K562 (cell line): ENCODE data around the gene KCNK10. TPM values are rescaled to one million over a fixed set of nuclear protein-coding genes. Genes with fewer than 3 reads are reported as not detected.

ENCODE experiments used
- ATAC-seq: fragments of 200-7000 bp; cut with Tn5 transposase; 3 replicates; pipeline ENCODE4 v1.9.1; 2020; ENCODE audit warnings: moderate library complexity
- BruUV-seq: library from RNA; stranded (reverse); fragments of 400-500 nt; replicated peaks from 2 replicates; lab custom pipeline; 2021; lab: Mats Ljungman, UMichigan
- CTCF ChIA-PET: fragments of 300-600 bp; formaldehyde crosslinking; extraction: SDS; loops from one replicate; lab custom pipeline; 2021; ENCODE audit warnings: low intra/inter-chr PET ratio; lab: Yijun Ruan, JAX
- POLR2A ChIA-PET: fragments of 300-600, 350-650 bp; sonication (Branson Sonifier 250); formaldehyde crosslinking; extraction: SDS; loops from one replicate; lab custom pipeline; 2021; ENCODE audit warnings: antibody characterized with exemption, inconsistent platforms; lab: Yijun Ruan, JAX
- DNase-seq, 4 experiments: peaks; one replicate each; pipeline versions ENCODE4 v3.0.0 to v3.0.0-alpha.2; 2011 to 2018; ENCODE audit warnings: low spot score in 3 of 4, mixed read lengths in 3 of 4; ENCODE audit errors: extremely low read depth in 1 of 4
- FAIRE-seq: peaks from 2 replicates; lab custom pipeline; 2011; peaks lifted over from hg19 to GRCh38; lab: Jason Lieb, UNC
- H2AFZ ChIP-seq: 2 replicates; pipeline ENCODE4 v1.6.0; 2011; ENCODE audit warnings: low read depth, low read length, control low read depth, inconsistent platforms
- H3K27ac ChIP-seq: fragments of 200-600 bp; 3 replicates; pipeline ENCODE4 v1.8.0; 2011; ENCODE audit warnings: low read depth, mild to moderate bottlenecking, control low read depth, inconsistent platforms, low read length, moderate library complexity, mixed read lengths; ENCODE audit errors: extremely low read depth
- H3K27me3 ChIP-seq, 2 experiments: fragments of 300-600 bp in 1 of 2; 2 replicates in 1 of 2; 3 replicates in 1 of 2; pipeline versions ENCODE4 v1.6.0 to v1.8.0; 2011; ENCODE audit warnings: inconsistent platforms in 2 of 2, low read length in 2 of 2, mild to moderate bottlenecking in 1 of 2, mixed read lengths in 1 of 2, moderate library complexity in 1 of 2; ENCODE audit not compliant: control insufficient read depth in 2 of 2, insufficient read depth in 2 of 2
- H3K36me3 ChIP-seq: fragments of 300-600 bp; 3 replicates; pipeline ENCODE4 v1.8.0; 2011; ENCODE audit warnings: mild to moderate bottlenecking, low read length, inconsistent platforms; ENCODE audit not compliant: control insufficient read depth, insufficient read depth
- H3K4me1 ChIP-seq, 2 experiments: fragments of 200-600 bp in 1 of 2; replicated peaks in 1 of 2; 2 replicates in 1 of 2; 3 replicates in 1 of 2; pipeline versions ENCODE4 v1.5.1 to v1.8.0; 2011; ENCODE audit warnings: inconsistent platforms in 2 of 2, low read length in 2 of 2, mild to moderate bottlenecking in 1 of 2, mixed read lengths in 1 of 2, moderate library complexity in 1 of 2; ENCODE audit not compliant: control insufficient read depth in 2 of 2, insufficient read depth in 2 of 2
- H3K4me2 ChIP-seq: 2 replicates; pipeline ENCODE4 v1.6.1; 2011; ENCODE audit warnings: low read length, control low read depth, inconsistent platforms, mixed read lengths; ENCODE audit not compliant: insufficient read depth
- H3K4me3 ChIP-seq: fragments of 200-600 bp; sonication (generic), shearing (Covaris generic); 2 replicates; pipeline ENCODE4 v1.5.1; 2016; ENCODE audit warnings: control low read depth, inconsistent platforms
- H3K79me2 ChIP-seq: fragments of 200-600 bp; 3 replicates; pipeline ENCODE4 v1.8.0; 2011; ENCODE audit warnings: low read length, inconsistent platforms; ENCODE audit not compliant: control insufficient read depth, insufficient read depth
- H3K9ac ChIP-seq, 2 experiments: 2 replicates each; pipeline versions ENCODE4 v1.6.0 to v1.6.1; 2011; ENCODE audit warnings: low read depth in 2 of 2, low read length in 2 of 2, control low read depth in 1 of 2, inconsistent platforms in 1 of 2, mild to moderate bottlenecking in 1 of 2, mixed read lengths in 1 of 2; ENCODE audit not compliant: insufficient read depth in 1 of 2
- H3K9me1 ChIP-seq: one replicate; pipeline ENCODE4 v1.6.0; 2011; ENCODE audit warnings: inconsistent platforms, mild to moderate bottlenecking, low read length, moderate library complexity; ENCODE audit not compliant: control insufficient read depth, insufficient read depth
- H3K9me3 ChIP-seq: replicated peaks from 2 replicates; pipeline ENCODE4 v1.5.1; 2011; ENCODE audit warnings: low read depth, low read length, inconsistent platforms; ENCODE audit not compliant: control insufficient read depth, insufficient read depth
- H4K20me1 ChIP-seq: replicated peaks from 2 replicates; pipeline ENCODE4 v1.6.1; 2011; ENCODE audit warnings: low read length, inconsistent platforms, mixed read lengths; ENCODE audit not compliant: control insufficient read depth, insufficient read depth
- ESRRB ChIP-seq: fragments of 250-450 bp; sonication (Bioruptor Pico); IDR thresholded peaks from 2 replicates; pipeline ENCODE4 v1.5.0; 2020; ENCODE audit warnings: mild to moderate bottlenecking, moderate library complexity, borderline replicate concordance
- HDAC8 ChIP-seq: fragments of 450-650 bp; IDR thresholded peaks from 2 replicates; pipeline ENCODE4 v1.6.1; 2016; ENCODE audit warnings: mild to moderate bottlenecking, missing genetic modification characterization, moderate library complexity, missing compliant biosample characterization
- KAT2B ChIP-seq: IDR thresholded peaks from one replicate; pipeline ENCODE4 v1.6.1; 2012; ENCODE audit warnings: low read depth, mild to moderate bottlenecking, control low read depth, inconsistent platforms, low read length, moderate library complexity
- MITF ChIP-seq: IDR thresholded peaks from 2 replicates; pipeline ENCODE4 v1.6.1; 2014; ENCODE audit warnings: antibody characterized with exemption
- NFIX ChIP-seq: fragments of 250-450 bp; sonication (Bioruptor Pico); IDR thresholded peaks from 2 replicates; pipeline ENCODE4 v1.4.0; 2020; ENCODE audit warnings: low read depth, mild to moderate bottlenecking, moderate library complexity
- RBFOX2 ChIP-seq: fragments of 200-400 bp; formaldehyde crosslinking; IDR thresholded peaks from 2 replicates; pipeline ENCODE4 v1.6.1; 2017; ENCODE audit warnings: low read depth, mild to moderate bottlenecking, low read length, moderate library complexity
- SRSF9 ChIP-seq: fragments of 200-400 bp; formaldehyde crosslinking; IDR thresholded peaks from 2 replicates; pipeline ENCODE4 v1.6.1; 2017; ENCODE audit warnings: low read depth, low read length, borderline replicate concordance
- YBX1 ChIP-seq: fragments of 450-650 bp; IDR thresholded peaks from 2 replicates; pipeline ENCODE4 v1.7.1; 2016; ENCODE audit warnings: mild to moderate bottlenecking
- ZBTB5 ChIP-seq: fragments of 450-650 bp; IDR thresholded peaks from 2 replicates; pipeline ENCODE4 v1.6.1; 2017; ENCODE audit warnings: antibody characterized with exemption
- WGBS: fragments of 100-300 bp; shearing (Covaris generic); methylation state at CpG from one replicate; pipeline ENCODE4 v1.1.6; 2016; ENCODE audit warnings: low coverage, mixed read lengths; ENCODE audit not compliant: insufficient coverage; ENCODE audit errors: missing lambda C conversion rate; 5-methylcytosine and 5-hydroxymethylcytosine counted together
- in situ Hi-C: fragments of 300-500 bp; cut with MboI; formaldehyde crosslinking; loops from 4 replicates; pipeline ENCODE4 v1.15.0; 2018; ENCODE audit warnings: inconsistent platforms, mixed read lengths
- intact Hi-C: fragments of 100-400 bp; cut with micrococcal nuclease; formaldehyde crosslinking; loops from 2 replicates; pipeline ENCODE4 v1.14.2; 2022
- polyA plus RNA-seq, 8 experiments: library from polyadenylated mRNA; depleted of rRNA in 4 of 8; stranded (reverse) in 5 of 8; unstranded in 3 of 8; fragments of >200 nt; fragmentation: Nextera tagmentation in 2 of 8; fragmentation: Illumina TruSeq in 1 of 8; extraction: Ambion mirVana in 2 of 8; extraction: Trizol in 1 of 8; gene quantifications; 2 replicates each; pipeline versions ENCODE4 v1.2.1 to v1.2.3, GENCODE V29; 2011 to 2014; ENCODE audit warnings: inconsistent platforms in 1 of 8, missing spikeins in 1 of 8
- total RNA-seq, 7 experiments: library from RNA; depleted of rRNA in 6 of 7; stranded (reverse); fragments of >200 nt in 6 of 7; fragmentation: Illumina TruSeq in 2 of 7; extraction: Trizol in 2 of 7; gene quantifications; 2 replicates each; pipeline versions ENCODE4 v1.2.1 to v1.2.3, GENCODE V29; 2011 to 2021; ENCODE audit warnings: low replicate concordance in 1 of 7

KCNK10 gene
- total and polyA plus RNA-seq, 9 of the 15 experiments (the other 6 are each of a cell fraction or from before 2014, with no cell fraction given) = not detected

- in situ Hi-C loops = no loop called here
- H2AFZ ChIP-seq = no peak overlapping the region
- H3K4me1 ChIP-seq = no peaks in the 10 kb centered on the region; a peak in 1 of 5 replicates
- POLR2A ChIA-PET = no interaction called here
- H3K9ac ChIP-seq = no peak overlapping the region
- 2% methylated on average over 23 of the region's 37 CpGs for WGBS
- no peaks in the 10 kb centered on the region for H3K9me3 ChIP-seq
- DNase-seq = no peak
- no peak for FAIRE-seq
- no peaks in the 10 kb centered on the region for H3K9me1 ChIP-seq
- intact Hi-C loops = no loop called here
- no peaks in the 10 kb centered on the region for H4K20me1 ChIP-seq
- no peaks in the 10 kb centered on the region for H3K79me2 ChIP-seq
- H3K27ac ChIP-seq = no peak overlapping the region
- TF ChIP-seq KAT2B (no peak), NFIX (no peak), HDAC8 (tag) (no peak), ZBTB5 (no peak), SRSF9 (no peak), RBFOX2 (no peak), MITF (no peak), YBX1 (no peak), ESRRB (CRISPR knock-in tag) (no peak)
- H3K4me2 ChIP-seq = no peak overlapping the region
- H3K36me3 ChIP-seq = no peaks in the 10 kb centered on the region
- no peak for ATAC-seq
- peaks cover 3 to 23% of the 10 kb centered on the region in 2 experiments; a peak in 3 of 5 replicates for H3K27me3 ChIP-seq
- no peak overlapping the region for H3K4me3 ChIP-seq
- BruUV-seq = no TSS peak
- CTCF ChIA-PET = no interaction called here
These were observed 3.5 kb upstream of the KCNK10 start for GRCh38 chr14:88326352-88327103.
